ENCODE measurements around the gene MYH6.

The MYH6 gene

GRCh38 chr14:23399591-23399990 is 8.5 kb downstream of the MYH6 start:
- H3K9me2 ChIP-seq (ENCODE audit: low read depth, low read length): no peaks in the 10 kb centered on the region
- no peak for TF ChIP-seq EZH2 (IDR thresholded peaks at IDR 0.05; ENCODE audit: borderline replicate concordance, low read length)
- TF ChIP-seq, protein P1, sequence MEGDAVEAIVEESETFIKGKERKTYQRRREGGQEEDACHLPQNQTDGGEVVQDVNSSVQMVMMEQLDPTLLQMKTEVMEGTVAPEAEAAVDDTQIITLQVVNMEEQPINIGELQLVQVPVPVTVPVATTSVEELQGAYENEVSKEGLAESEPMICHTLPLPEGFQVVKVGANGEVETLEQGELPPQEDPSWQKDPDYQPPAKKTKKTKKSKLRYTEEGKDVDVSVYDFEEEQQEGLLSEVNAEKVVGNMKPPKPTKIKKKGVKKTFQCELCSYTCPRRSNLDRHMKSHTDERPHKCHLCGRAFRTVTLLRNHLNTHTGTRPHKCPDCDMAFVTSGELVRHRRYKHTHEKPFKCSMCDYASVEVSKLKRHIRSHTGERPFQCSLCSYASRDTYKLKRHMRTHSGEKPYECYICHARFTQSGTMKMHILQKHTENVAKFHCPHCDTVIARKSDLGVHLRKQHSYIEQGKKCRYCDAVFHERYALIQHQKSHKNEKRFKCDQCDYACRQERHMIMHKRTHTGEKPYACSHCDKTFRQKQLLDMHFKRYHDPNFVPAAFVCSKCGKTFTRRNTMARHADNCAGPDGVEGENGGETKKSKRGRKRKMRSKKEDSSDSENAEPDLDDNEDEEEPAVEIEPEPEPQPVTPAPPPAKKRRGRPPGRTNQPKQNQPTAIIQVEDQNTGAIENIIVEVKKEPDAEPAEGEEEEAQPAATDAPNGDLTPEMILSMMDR (IDR thresholded peaks at IDR 0.05; ENCODE audit: low read length): no peak
- no peaks in the 10 kb centered on the region for H3K9me3 ChIP-seq (ENCODE audit: low read length)
- no peak overlapping the region for H3K27ac ChIP-seq (ENCODE audit: low read depth, low read length, poor library complexity, severe bottlenecking)
- H3K4me1 ChIP-seq (ENCODE audit: insufficient read depth, low read length, severe bottlenecking): no peaks in the 10 kb centered on the region
- H3K36me3 ChIP-seq (ENCODE audit: insufficient read depth, low read length): no peaks in the 10 kb centered on the region
- H4K20me1 ChIP-seq (ENCODE audit: insufficient read depth, low read length): no peaks in the 10 kb centered on the region
- H3K27me3 ChIP-seq (ENCODE audit: insufficient read depth, low read length): no peaks in the 10 kb centered on the region
- H3K9ac ChIP-seq (ENCODE audit: low read length): no peak overlapping the region
- no peaks in the 10 kb centered on the region for H3K79me2 ChIP-seq (ENCODE audit: insufficient read depth, low read length)
- H3K4me3 ChIP-seq (ENCODE audit: low read depth, low read length, poor library complexity, severe bottlenecking): no peak overlapping the region
- no peaks in the 10 kb centered on the region for H3F3A ChIP-seq (ENCODE audit: insufficient read depth, low read length)
- no peak overlapping the region for H2AFZ ChIP-seq (ENCODE audit: low read length)
- H3K4me2 ChIP-seq (ENCODE audit: low read length): no peak overlapping the region

GRCh38 chr14:23399136-23399535 is 8.9 kb downstream of the MYH6 start:
- Histone ChIP-seq H3K9ac (ENCODE audit: low read length) (no peak overlapping the region), H3K9me2 (ENCODE audit: low read depth, low read length) (no peaks in the 10 kb centered on the region), H2AFZ (ENCODE audit: low read length) (no peak overlapping the region), H3K4me1 (ENCODE audit: insufficient read depth, low read length, severe bottlenecking) (no peaks in the 10 kb centered on the region), H3K36me3 (ENCODE audit: insufficient read depth, low read length) (no peaks in the 10 kb centered on the region), H3F3A (ENCODE audit: insufficient read depth, low read length) (no peaks in the 10 kb centered on the region), H3K4me2 (ENCODE audit: low read length) (no peak overlapping the region), H3K27me3 (ENCODE audit: insufficient read depth, low read length) (no peaks in the 10 kb centered on the region), H3K27ac (ENCODE audit: low read depth, low read length, poor library complexity, severe bottlenecking) (no peak overlapping the region), H4K20me1 (ENCODE audit: insufficient read depth, low read length) (no peaks in the 10 kb centered on the region), H3K9me3 (ENCODE audit: low read length) (no peaks in the 10 kb centered on the region), H3K79me2 (ENCODE audit: insufficient read depth, low read length) (no peaks in the 10 kb centered on the region), H3K4me3 (ENCODE audit: low read depth, low read length, poor library complexity, severe bottlenecking) (no peak overlapping the region)
- TF ChIP-seq EZH2 (IDR thresholded peaks at IDR 0.05; ENCODE audit: borderline replicate concordance, low read length): no peak
- TF ChIP-seq, protein P1 (IDR thresholded peaks at IDR 0.05; ENCODE audit: low read length): no peak

DNA sequence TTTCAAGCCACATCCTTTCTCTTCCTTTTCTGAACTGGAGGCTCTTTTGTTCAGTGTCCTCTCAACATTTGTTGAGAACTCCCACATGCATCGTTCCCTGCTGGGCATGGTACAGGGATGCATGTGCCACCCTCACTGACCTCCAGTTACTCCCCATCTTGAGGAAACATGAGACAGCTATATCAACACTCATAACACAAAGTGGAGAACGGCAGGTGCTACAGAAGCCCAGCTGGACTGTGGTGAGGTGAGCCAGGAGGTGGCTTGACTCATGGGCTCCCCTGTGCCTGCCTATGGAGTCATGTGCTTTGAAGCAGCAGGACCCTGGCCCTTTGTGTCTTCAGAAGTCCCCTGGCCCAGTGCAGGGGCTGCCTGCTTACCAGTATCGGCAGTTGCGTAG is 9.7 kb downstream of the MYH6 start:
- H3K9me3 ChIP-seq (ENCODE audit: low read length): no peaks in the 10 kb centered on the region
- no peaks in the 10 kb centered on the region for H3K36me3 ChIP-seq (ENCODE audit: insufficient read depth, low read length)
- no peaks in the 10 kb centered on the region for H4K20me1 ChIP-seq (ENCODE audit: insufficient read depth, low read length)
- no peaks in the 10 kb centered on the region for H3K79me2 ChIP-seq (ENCODE audit: insufficient read depth, low read length)
- H3K4me2 ChIP-seq (ENCODE audit: low read length): no peak overlapping the region
- H3K4me3 ChIP-seq (ENCODE audit: low read depth, low read length, poor library complexity, severe bottlenecking): no peak overlapping the region
- H3K27ac ChIP-seq (ENCODE audit: low read depth, low read length, poor library complexity, severe bottlenecking): no peak overlapping the region
- no peak for TF ChIP-seq EZH2 (IDR thresholded peaks at IDR 0.05; ENCODE audit: borderline replicate concordance, low read length)
- TF ChIP-seq, protein P1 (IDR thresholded peaks at IDR 0.05; ENCODE audit: low read length): no peak
- no peak overlapping the region for H2AFZ ChIP-seq (ENCODE audit: low read length)
- H3K27me3 ChIP-seq (ENCODE audit: insufficient read depth, low read length): 0 out of 2 replicates have a peak, but pooled peaks cover 2% of the 10 kb centered on the region
- H3K4me1 ChIP-seq (ENCODE audit: insufficient read depth, low read length, severe bottlenecking): no peaks in the 10 kb centered on the region
- H3F3A ChIP-seq (ENCODE audit: insufficient read depth, low read length): no peaks in the 10 kb centered on the region
- no peak overlapping the region for H3K9ac ChIP-seq (ENCODE audit: low read length)
- no peaks in the 10 kb centered on the region for H3K9me2 ChIP-seq (ENCODE audit: low read depth, low read length)
